HPDE6-E6E7 (cell line): ENCODE results near the gene SLC9C1.
A peak's percentile ranks its signal among the peaks of the same experiment; 100 is the strongest.

ENCODE experiments used
- DNase-seq: peaks from one replicate; pipeline ENCODE4 v3.0.0; 2011; ENCODE audit warnings: missing footprints; ENCODE audit errors: extremely low spot score

SLC9C1 gene

DNA sequence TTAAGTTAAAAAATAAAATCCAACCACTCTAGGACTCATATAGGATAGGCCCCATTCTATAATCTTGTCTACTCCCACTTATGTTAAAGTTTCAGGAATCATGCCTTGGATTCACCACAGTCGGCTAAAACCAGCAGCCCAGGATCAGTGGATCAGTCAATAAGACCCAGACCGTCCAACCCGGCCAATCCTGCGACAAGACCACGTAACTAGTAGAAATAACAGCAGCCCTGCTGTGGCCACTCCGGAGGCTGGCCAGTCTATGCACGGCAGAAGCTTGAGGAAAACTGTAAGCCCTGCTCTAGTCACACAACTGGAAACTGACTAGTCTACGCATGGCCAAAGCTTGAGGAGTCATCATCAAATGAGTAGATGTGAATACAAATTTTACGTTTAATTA is 12.8 kb upstream of the SLC9C1 start:
- DNase-seq: no peak

DNA sequence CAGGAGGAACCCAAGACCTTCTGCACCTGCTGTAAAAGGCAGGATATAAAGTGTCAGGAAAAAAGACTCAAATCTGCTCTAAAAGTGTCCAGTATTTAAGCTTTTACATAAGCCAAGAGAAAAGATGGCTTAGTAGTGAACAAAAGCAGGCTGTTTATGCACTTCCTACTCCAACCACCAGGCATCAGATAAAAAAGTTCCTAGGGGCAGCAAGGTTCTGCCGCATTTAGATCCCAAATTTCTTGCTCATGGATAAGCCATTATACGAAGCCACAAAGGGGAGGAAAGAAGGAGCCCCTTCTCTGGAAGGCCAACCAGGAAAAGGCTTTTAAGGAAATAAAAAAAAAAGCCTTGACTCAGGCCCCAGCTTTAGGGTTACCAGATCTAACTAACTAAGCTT is 10.6 kb upstream of the SLC9C1 start:
- no peak for DNase-seq

DNA sequence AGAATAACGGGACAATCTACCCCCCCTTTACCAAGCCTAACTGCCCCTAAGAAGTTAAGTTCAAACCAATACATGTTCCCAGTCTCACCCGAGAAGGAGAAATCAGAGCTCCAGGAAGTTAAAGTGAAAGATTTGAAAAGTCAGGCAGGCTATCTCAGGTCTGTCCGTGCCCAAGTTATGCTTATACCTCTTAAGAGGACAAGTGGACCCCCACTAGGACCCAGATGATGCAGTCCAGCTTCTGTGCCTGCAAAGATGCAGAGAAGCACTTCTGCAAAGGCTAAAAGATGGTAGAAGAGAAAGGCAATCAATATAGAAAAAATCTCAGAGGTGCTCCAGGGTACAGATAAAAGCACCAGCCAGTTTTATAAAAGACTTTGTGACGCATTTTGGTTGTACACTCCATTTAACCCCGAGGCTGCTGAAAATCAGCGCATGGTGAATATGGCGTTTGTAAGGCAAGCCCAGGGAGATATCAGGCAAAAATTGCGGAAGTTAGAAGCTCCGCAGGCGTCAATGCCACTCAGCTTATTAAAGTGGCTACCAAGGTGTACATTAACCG is 9.8 kb upstream of the SLC9C1 start:
- DNase-seq: no peak

DNA sequence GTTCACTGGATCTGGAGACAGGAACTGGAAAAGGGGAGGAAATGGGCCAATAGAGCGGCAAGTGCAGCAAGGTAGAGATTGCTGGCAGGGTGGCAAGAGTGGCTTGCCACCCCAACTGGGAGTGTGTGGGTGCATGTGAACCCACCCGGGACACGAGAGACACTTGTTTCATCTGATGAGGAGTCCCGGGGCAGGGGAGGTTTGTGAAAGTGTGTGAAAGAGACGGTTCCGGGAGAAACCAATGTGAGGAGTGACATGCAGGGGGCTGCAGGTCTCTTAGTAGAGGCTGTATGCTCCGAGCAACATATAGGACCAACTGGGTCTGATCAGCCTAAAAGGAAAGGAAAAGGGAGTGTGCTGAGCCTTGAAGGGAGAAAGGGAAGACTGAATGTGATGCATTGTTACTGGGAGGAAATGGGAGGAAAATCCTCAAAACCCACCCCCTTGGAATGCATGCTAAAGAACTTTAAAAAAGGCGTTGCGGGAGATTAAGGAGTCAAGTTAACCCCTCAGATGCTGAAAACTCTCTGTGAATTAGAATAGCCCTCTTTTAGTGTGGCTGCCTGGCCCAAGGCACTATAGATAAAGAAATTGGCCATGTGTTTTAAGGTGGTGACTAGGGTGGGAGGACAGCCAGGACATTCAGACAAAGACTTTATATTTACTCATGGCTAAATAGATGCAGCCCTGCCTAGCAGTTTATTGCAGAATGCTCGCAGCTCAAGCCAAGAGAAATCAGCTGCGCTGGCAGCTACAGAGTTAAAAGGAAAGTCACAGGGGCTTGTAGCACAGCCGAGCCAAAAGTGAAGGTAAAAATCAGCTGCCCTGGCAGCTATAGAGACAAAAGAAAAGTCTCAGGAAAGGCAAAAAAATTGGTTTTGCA is 9.1 kb upstream of the SLC9C1 start:
- no peak for DNase-seq

DNA sequence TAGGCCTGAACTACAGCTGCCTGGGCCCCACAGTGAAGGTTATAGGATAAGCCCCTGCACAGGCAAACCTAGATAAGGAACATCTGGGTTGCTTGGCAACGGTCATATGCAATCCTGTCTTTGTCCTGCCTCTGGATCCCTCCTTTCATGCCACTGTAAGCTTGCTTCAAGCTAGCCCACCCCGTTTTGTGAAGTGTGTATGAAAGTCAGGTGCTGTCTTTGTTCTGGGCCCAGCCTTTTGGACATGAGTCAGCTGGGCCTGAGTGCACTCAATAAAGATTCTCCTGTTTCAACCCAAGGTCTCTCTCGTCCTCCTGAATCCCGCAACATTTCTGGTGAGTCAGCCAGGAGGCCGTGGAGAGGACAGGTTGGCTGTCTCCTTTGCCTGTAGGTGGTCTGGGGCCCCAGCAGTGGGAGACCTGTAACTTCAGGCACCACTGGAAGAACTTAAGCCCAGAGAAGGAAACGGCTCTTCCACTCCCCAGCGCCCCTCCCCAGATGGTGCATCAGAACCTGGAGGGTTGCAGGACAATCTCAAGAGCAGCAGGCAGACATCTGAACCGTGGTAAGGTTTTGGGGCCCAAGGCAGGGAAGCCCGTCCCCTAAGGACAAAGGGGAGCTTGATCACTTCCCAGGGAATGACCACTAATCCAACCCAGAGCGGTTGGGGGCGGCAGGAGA is 8.3 kb upstream of the SLC9C1 start:
- no peak for DNase-seq

DNA sequence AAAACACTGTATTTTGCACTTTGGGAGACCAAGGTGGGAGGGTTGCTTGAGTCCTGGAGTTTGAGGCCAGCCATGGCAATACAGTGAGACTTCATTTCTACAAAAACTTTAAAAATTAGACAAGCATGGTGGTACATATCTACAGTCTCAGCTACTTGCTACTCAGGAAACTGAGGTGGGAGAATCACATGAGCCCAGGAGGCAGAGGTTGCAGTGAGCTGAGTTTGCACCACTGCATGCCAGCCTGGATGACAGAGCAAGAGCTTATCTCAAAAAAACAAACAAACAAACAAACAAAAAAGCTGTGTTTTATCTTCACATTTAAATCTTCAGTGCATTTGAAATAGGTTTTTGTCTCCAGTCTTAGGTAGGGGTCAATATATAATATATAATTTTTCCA is 4.8 kb upstream of the SLC9C1 start:
- no peak for DNase-seq

DNA sequence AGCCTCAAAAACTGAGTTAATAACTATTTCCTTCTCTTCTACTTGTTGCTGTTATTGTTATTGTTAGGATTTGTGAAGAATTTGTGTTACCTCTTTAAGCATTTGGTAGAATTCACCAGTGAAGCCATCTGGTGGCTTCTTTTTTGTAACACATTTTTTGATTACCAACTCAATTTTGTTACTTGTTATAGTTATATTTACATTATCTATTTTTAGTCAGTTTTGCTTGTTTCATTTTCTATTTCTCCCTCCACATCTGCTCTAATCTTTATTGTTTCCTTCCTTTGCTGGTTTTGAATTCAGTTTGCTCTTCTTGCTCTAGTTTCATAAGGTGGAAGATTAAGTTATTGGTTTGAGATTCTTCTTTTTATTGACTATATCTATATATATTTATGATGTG is 3.7 kb upstream of the SLC9C1 start:
- no peak for DNase-seq

DNA sequence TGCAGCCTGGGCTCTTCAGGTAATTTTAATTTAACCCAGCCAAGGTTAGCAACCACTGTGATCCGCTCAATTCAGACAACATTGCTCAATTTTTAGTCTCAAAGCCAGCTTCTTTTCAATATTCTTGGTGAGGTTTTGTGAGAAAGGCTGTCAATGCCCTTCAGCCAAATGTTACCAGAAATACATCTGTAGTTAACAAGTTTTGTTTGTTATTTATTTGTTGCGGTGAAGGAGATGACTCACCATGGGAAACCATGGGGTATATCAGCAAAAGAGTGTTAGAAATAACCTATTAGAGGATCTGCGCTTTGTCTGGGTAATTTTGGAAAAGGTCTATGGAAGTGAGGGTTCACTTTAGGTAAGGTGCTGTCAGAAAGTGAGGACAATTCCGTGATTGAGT is 5.0 kb downstream of the SLC9C1 start:
- no peak for DNase-seq

DNA sequence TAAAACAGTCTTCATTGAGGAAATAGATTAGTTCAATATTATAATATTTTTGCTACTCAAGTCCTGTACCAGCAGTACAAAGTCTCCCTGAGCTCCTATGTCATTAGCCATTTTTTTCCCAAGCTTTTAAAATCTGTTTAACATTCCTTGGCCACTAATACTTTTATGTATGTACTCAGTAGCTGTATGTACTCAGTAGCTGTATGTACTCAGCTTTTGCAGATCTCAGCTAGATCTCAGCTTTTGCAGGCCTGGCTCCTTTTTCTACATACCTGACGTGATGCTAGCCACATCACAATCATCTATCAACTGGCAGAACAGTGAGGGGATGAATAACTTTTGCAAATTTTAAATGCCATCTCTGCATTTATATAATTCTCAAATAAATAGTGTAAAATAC is 13.8 kb downstream of the SLC9C1 start:
- DNase-seq: no peak

DNA sequence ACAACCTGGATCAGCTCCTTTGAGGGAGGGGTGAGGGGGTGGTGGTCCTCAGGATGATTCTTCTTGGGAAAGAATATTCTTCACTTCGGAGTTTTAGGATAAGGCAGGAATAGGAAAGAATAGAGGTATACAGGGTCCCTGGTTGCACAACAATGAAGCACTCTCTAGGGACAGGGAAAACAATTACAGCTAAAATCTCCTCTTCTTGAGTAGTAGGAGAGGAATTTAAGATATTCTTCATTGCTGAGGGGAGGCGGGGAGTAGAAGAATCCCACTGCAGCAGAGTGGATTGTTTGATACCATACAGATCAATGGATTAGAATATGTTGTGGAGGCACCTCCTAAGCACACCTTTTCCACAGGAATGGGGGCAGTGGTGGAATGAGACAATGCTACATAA is 20.5 kb downstream of the SLC9C1 start:
- no peak for DNase-seq

DNA sequence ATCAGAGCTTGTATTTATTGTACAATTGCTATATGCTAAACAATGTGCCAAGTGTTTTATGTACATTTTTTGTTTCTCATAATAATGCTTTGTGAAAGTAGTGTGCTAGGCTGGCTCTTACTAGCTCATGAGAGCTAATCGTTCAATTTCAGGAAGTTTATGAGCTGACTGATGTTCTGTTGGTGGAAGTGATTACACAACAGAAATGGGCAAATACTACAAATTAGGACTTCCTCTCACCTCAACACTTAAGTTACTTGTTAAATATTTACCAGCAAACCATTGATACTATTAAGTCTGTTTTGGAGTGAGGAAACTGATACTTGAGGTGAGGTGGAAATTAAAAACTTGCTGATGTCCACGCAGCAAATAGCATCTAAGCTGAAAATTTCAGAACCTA is 32.3 kb downstream of the SLC9C1 start:
- no peak for DNase-seq

DNA sequence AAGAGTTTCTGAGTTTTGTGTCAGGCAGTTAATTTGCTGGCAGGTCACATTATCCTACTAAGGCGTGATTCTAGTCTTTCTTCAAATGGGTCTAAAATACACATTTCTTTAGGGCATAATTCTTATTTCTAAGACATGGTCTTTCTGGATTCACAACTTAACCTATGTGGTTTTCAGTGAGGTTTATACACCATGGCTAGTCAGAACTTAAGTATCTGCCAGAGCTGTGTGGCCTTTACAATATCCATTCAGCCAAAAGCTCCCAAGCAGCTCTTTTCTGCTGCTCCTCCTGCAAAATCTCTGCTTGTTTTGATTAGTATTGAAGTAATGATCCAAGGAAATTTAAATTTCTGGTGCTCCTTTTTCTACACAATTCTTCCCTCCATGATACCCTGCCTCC is 33.5 kb downstream of the SLC9C1 start:
- DNase-seq: no peak

DNA sequence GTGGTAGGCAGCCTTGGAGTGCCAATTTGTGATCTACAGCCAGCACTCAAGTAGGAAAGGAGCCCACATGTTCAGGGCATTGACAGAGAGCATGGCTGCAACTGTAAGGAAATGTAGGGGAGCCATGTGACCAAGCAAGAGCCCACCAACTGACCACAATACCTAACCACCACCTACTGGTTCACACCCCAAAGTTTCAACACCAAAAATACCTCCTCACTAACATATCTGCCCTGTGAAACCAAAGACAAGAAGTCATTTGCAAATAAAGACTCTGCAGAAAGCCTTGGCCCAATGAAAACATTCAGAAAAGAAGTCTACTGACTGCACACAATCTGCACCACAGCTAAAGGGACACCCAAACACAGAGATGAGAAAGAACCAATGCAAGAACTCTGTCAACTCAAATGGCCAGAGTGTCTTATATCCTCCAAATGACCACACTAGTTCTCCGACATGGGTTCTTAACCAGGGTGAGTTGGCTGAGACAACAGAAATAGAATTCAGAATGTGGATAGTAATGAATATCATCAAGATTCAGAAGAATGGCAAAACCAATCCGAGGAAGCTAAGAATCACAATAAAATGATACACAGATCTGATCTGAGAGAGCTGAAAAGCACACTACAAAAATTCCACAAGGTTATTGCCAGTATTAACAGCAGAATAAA is 40.6 kb downstream of the SLC9C1 start:
- no peak for DNase-seq

DNA sequence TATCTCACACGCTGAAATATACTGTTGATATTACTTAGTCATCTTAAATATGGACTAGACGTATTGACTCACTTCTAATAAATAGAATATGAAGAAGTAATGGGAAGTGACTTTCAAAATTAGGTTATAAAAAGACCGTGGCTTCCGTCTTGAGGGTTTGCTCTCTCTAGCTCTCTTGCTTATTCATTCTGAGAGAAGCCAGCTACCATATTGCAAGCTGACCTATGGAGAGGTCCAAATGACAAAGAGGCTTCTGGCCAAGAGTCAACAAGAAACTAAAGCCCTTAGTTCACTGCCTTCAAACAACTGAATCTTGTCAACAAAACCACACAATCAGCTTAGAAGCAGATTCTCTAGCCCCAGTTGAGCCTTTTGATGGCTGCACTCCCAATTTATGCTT is 46.1 kb downstream of the SLC9C1 start:
- DNase-seq: no peak

DNA sequence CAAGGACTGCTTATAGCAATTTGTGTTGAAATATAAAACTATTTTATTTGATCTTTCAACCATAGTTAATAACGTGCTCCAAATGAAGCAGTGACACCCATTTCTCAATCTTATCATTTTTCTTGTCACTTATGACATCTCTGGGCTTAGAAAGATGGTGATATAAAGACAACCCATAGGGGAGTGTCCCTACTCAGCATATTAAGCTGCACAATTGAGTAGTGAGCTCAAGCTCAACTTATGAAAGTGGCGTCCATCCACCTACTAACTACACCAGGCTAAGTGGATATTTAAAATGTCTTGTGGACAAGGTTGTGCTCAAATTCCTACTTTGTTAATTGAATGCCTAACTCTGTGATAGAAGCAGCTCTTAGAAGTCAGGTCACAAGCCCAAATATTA is 46.7 kb downstream of the SLC9C1 start:
- no peak for DNase-seq

DNA sequence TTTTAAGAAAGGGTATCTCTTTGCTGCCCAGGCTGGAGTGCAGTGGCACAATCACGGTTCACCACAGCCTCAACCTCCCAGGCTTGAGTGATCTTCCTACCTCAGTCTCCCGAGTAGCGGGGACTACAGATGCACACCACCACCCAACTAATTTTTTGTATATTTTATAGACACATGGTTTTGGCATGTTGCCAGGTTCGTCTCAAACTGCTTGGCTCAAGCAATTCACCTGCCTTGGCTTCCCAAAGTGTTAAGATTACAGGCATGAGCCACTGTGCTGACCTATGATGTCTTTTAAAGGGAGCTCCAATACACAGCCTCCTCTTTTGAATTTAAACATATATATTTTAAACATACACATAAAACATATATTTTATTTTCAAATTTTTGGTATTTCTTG is 60.9 kb downstream of the SLC9C1 start:
- DNase-seq: no peak

DNA sequence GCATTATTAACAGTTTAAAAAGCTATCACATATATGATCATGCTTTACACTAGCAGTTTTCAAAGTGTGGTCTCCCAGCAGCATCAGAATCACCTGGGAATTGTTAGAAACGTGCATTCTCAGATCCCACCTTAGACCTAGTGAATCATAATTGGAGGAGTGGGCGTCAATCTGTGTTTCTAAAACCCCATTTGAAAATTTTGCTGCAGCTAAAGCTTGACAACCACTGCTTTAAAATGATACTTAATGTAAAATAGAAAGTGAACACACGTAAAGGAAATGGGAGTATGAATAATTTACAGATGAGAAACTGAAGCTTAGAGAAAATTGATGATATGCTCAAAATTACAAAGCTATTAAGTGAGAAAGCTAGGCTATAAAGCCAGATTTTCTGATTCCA is 62.3 kb downstream of the SLC9C1 start:
- DNase-seq: no peak

DNA sequence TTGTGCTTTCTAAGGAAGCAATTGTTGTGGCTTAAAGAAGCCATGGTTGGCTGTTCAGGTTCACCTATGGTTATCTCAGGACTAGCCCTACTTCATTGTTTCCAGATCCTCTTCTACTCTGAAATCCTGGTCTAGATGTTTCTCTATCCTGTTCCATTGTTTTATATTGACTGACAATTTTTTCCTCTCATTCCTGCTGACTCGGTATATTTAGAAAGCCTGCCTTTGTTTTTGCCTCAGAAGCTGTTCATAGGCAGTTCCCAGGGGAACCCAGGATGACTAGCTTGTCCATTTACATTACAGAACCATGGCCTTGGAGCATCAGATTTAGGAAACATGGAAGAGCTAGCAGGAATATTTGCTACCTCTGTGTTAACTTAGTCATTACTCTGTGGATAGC is 64.0 kb downstream of the SLC9C1 start:
- DNase-seq: no peak

DNA sequence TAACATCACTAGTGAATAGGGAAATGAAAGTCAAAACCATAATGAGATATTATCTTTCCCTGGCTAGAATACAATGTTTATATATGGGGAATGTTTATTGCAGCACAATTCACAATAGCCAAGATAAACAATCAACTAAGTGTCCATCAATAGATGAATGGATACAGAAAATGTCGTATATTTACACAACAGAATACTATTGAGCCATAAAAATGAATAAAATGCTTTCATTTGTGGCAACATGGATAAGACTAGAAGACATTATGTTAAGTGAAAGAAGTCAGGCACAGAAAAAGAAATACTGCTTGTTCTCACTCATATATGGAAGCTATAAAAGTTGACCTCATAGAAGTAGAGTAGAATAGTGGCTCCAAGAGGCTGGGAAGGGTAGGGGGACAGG is 65.2 kb downstream of the SLC9C1 start:
- DNase-seq: no peak

DNA sequence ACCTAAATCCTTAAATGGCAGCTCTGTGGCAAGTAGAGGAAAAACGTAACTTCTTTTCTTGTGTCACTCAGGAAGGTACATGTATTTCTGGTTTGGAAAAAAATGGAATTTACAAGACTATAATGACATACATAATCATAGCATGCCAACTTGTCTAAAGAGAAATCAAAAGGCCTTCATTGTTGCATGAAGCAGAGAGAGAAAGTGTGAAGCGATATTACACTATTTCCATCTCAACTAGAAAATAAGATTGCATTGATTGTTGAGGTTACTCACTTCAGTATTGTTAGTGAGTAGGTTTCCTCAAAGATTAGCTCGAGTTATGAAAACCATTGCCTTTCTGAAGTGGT is 93.7 kb downstream of the SLC9C1 start:
- DNase-seq: no peak

DNA sequence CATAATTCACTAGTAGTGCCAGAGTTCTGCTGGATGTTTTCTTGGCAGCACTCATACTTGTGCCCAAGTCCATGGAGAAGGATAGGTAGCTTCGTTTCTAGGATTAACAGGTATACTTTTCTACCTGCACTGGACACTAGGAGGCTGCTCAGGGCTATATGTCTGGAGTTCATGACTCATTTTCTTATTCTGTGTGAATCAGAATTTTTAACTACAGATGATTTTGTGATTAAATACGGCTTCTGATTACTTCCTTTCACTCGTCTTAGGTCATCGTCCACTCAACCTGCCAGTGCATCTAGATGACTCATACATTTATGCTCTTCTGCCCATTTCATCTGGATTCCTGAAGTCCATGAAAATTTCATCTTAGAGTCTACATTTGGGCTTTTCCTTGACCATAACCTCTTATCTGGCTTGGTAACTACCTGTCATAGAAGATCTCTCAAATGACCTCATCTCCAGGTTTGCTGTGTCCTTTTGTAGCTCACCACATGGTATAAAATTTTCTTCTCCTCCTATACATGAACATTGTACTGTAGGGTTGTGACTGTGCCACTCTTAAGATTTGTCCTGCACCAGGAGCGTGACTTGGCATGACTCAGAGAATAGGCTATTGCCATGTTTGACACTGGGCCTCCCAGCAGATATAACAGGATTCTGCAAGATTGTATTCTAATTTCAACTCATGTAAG is 94.2 kb downstream of the SLC9C1 start:
- DNase-seq: peak; percentile 64

DNA sequence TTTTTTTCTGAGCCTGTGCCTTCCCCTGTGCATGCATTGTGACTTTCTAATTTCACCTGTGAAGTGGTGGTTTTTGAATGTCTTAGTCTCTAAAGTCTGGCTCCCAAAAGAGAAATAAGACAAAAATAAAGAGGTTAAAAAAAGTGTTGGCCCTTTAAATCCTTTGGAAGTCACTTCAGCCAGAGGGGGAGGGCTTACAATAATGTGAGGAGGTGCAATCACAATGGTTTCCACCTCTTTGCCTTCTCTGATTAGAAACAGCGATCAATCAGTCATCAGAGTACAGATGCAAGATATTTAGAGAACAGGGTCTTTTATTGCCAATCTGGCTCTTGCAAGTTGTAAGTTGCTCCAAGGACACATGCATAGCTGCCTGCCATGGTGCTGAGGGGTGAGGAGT is 96.9 kb downstream of the SLC9C1 start:
- DNase-seq: no peak
